ENCODE data around the gene GLRX.
A peak's percentile ranks its signal among the peaks of the same experiment; 100 is the strongest.
"Not testable (repeated sequence)": the region's sequence is repeated elsewhere in the genome, so short reads cannot be mapped to it uniquely, and the experiment has no call there.

GLRX gene

DNA sequence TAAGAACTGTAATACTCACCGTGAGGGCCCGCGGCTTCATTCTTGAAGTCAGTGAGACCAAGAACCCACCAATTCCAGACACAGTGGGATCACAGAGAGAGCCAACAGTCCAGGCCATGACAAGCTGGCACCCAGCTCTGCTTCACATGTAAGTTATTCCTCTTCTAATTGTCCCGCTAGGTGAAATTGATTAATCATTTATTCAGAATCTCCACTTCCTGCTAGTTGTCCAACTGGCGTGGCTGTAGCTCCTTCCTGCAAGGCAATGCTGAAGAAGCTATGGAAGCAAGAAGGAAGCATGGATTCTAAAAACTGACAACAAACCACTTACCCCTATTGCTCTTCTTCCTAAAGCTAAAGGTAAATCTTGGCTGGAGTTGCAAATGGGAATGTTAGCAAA is 30.0 kb upstream of the GLRX start:
- no peak for DNase-seq (ENCODE audit: low read depth)

DNA sequence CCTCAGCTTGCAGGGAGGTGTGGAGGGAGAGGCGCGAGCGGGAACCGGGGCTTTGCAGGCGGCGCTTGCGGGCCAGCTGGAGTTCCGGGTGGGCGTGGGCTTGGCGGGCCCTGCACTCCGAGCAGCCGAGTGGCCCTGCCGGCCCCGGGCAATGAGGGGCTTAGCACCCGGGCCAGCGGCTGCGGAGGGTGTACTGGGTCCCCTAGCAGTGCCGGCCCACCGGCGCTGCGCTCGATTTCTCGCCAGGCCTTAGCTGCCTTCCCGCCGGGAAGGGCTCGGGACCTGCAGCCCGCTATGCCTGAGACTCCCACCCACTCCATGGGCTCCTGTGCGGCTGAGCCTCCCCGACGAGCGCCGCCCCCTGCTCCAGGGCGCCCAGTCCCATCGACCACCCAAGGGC is 28.6 kb upstream of the GLRX start:
- not testable (repeated sequence) for DNase-seq (ENCODE audit: low read depth)

DNA sequence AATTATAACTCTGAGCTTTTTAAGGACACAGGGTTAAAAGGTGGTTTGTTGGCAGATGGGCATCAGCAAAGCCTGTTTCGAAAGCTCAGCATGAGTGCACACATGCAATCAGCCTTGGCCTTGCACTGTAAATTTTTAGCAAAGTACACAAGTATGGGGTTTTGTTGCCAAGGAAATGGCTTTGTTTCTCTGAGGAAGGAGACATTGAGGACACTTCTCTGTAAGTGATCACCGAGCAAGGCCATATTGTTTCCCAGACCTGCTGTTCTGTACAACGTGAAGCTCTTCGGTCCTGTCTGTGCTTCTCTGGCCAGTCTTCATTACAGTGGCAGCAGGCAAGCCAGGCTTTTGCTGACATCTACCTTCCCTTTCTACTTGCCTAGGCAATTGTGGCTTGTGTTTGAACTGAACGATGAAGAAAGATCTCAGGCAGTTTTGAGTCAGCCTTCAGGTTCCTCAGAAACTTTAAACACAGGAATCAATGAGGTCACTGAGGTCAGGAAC is 27.9 kb upstream of the GLRX start:
- peak; percentile 70 for DNase-seq (ENCODE audit: low read depth)

DNA sequence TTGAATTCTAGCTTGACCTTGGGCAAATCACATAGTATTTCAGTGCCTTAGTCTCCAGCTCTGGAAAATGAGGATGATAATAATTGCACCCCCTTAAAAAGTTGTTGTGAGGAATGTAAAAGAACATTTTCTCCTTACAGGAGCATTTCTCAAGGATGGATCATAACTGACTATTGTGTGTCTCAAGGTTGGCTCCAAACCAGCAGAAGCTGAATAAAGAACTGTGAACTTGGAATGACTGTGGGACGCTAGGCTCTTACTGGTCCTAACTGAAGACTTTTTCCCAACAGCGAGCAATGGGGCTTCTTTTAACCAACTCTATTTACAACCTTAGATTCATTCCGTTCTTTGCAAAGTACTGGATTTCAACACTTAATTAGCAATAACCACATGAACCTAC is 26.2 kb upstream of the GLRX start:
- peak; percentile 81 for DNase-seq (ENCODE audit: low read depth)

DNA sequence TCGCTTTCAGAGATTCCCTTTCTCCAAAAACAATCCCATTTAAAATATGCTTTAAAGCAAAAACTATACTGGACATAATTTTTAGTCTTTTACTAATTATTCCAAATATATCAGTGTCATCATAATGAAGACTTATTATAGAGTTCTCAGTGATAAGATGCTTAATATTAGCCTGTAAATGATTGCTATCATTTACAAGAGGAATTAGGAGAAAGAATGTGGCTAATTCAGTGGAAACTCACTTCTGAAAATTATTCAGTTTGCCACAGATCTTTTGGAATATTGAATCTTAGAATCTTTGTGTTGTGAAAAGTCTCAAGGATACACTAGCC is 24.7 kb upstream of the GLRX start:
- no peak for DNase-seq (ENCODE audit: low read depth)

DNA sequence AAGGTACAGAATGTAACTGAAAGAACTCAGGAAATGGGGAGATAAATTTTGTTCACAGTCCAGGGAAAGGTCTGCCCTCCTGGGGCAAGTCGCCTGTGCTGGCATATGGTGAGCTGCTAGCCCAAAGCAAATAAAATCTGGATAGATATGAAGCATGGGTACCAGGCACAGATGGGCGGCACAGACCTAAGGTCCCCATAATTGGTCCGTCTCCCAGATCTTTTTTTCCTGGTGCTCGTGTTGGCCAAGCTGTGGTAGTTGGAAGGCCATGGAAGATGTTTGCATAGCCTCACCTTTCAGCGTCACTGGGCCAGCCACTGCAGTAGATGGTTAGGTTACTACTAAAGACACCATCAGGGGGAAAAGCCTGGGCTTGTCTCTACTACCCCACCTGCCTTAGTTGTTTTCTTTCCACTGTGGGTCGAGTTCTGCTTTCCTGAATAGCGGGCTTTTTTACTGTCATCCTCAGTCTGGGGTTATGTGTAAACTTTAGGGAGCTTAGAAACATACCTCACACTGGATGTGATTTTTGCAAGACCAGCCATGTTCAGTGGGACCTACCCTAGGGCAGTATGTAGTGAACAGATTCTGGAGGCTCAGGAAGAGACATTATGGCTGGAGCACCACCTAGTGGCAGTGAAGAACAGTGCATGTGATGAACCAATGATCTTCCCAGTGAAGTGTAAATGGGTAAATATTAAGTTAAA is 24.2 kb upstream of the GLRX start:
- DNase-seq (ENCODE audit: low read depth), result peak; percentile 70

DNA sequence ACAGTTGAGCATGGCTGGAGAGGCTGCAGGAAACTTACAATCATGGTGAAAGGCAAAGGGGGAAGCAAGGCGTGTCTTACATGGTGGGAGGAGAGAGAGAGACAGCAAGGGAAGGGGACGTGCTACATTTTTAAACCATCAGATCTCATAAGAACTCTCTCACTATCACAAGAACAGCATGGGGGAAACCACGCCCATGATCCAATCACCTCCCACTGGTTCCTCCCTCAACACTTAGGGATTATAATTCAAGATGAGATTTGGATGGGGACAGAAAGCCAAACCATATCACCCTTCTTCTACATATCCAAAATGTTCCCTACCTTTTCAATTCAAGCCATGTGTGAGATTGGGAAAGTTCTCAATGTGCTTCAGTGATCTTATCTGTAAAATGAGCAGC is 22.9 kb upstream of the GLRX start:
- no peak for DNase-seq (ENCODE audit: low read depth)

DNA sequence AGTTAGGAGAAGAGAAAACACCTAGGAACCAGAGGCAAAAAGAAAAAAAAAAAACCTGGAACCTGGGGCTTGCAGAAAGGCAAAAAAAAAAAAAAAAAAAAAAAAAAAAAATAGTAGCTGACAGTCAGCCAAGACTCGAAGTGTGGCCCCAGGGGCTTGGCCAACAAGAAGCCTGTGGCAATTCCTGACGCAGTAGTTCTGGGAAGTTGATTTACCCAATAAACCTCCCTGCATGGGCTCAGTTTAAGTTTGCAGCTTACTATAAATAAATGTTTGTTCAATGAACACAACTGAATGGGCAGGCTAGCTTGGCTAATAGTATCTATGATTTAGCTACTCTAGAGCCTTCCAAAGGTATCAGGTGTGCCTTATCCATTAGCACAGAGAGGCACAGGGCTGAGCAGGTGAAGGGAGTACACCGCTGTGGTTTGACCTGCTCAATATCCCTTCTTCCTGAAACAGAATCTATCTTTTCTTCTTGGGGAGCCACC is 21.3 kb upstream of the GLRX start:
- DNase-seq (ENCODE audit: low read depth), result peak; percentile 79

DNA sequence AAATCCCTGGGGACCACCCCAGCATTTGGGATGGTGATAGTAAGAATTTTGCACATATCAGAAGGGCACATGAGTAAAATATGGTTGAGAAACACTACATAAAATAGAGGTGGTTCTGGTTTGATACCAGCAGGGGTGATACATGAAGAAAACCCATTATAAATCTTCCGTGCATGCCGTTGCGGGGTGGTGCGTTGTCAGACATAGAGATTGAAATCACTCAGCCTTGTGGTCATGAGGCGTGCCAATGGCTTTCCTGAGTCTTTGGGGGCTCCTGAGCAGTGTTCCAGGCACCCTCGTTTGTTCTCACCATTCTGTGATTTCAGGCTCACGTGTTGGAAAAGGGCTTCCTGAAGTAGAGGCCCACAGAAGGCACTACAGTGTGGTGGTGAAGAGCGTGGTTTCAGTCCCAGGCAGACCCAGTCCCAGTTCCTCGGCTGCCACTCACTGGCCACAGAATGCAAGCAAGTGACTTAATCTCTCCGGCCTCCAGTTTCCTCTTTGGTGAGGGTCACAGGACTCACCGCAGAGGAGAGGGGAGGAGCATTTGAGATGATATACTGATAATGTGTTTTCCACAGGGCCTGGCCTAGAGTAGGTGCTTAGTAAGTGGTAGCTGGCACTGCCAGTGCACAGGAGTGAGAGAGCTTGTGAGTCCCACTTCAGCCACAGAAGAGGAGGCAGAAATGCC is 20.5 kb upstream of the GLRX start:
- peak; percentile 95 for DNase-seq (ENCODE audit: low read depth)

DNA sequence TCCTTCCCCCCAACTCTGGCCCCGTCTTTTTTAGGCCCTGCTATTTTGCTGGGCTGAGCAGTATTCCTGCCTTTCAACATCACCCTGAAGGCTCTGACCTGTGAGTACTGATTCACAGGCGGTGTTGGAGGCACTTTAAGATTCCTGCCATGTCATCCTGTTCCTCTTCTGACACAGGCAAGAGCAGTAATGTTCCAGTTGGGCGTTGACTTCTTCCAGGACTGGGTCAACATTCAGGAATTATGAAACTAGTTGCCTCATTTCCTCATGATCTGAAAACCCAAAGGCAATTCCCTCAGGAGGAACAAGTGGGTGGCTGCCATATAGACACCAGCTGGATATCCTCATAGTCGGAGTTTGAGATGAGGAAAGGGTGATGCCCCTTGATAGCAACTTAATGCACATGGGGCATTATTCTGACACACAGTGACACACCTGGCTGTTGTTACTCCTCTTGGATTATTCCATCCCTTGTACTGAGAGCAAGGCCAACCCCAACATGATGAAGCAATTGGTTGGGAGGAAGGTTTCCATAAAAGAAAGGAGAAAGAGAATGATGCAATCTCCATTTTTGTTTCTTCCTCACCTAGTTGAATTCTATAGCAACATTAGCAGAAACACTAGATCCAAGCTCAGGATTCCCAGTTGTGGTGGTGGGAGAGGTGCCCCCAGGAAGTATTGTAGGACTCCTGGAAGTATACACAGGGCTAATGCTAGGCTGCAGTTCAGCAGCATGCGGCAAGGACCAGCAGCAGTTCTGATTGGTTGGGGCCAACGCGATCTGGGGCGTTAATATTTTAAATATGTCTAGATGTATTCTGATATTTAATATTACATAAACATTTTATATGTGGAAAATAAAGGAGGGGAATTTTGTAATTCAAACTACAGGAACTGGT is 19.6 kb upstream of the GLRX start:
- DNase-seq (ENCODE audit: low read depth), result peak; percentile 90

DNA sequence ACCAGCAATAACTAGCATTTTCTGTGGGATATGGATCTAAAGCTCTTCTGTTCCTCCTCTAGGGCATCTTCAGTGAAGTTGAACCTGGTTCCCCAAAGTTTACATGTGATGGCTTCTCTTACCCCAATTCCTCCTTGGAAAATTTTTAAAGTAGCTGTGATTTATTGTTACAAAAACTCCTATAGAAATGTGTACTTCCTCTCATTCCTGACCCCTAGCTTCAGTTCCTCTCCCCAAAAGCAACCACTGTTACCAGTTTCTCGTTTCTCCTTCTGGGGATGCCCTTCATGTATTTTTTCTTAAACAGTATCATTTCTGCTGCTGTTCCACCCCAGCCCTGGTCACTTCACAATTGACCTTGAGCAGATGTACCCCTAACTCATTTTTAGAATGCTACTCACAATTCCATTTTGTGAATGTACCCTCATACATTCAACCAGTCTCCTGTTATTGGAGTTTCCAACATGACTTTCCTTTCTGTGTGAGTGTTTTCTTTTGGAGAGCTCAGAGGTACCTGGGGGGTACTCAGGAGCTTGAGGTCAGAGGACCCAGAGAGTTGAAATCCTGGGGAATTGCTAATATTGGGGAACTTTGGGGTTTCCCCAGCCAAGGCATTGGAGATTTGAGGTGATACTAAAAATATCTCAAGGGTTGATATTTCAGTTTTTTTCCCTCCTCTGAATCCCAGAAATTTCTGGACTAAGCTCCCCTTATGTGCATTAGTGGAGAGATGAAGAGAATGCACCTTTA is 18.6 kb upstream of the GLRX start:
- no peak for DNase-seq (ENCODE audit: low read depth)

DNA sequence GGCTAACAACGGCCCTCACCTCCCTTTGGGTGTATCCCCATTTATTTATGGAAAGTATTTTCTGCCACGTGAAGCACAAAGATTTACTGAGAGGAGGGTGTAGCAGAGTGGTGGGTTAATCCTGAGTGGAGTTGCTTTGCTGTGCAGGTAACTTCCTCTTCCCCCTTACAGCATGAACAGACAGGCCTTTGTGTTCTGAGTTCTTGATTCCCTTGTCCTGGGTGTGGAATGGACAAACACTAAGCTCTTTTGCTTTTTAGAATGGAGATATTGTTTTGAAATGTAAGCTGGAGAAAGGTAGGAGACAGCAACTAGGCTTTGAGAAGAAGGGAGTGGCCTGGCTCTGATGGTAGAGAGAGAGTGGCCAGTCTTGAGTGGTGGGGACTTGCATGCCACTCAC is 17.1 kb upstream of the GLRX start:
- no peak for DNase-seq (ENCODE audit: low read depth)

DNA sequence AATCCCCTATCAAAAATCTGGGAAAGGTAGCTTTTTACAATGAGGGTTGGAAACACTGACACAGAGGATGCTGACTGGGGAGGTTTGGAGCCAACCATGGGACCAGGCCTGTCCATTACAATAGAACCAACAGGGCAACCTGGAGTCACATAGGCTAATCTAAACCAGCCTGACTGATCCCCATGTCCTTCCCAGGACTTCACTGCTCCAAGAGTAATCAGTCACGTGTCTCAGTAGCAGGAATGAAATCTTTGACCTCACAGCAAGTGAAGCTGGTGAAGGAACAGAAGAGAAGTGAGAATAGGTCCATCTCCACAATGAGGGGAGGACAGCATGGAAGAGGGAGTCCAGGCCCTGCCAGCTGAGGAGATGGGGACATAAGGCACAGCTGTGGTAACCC is 16.0 kb upstream of the GLRX start:
- DNase-seq (ENCODE audit: low read depth), result no peak

DNA sequence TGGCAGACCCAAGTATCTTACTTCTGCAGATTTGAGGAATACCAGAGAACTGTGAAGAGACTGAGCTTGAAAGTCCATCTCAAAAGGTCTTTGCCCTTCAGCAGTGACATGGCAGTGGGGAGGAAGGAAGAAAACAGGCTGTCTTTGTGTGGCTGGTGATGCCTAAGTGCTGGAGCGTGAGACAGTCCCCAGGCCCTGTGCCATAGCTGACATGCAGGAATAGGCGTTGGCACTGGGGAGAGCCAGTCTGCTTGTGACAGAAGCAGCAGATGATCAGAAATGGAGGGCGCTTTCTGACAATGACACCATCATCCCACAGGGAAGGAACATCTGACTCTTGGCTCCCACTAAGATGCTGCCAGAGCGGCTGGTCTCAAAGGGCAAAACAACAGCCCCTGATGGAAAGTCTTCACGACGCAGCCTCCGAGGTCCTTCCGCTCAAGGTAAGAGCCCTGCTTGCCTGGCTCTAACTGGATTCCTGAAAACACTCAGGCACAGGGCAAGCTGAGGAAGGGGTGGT is 15.5 kb upstream of the GLRX start:
- no peak for DNase-seq (ENCODE audit: low read depth)

DNA sequence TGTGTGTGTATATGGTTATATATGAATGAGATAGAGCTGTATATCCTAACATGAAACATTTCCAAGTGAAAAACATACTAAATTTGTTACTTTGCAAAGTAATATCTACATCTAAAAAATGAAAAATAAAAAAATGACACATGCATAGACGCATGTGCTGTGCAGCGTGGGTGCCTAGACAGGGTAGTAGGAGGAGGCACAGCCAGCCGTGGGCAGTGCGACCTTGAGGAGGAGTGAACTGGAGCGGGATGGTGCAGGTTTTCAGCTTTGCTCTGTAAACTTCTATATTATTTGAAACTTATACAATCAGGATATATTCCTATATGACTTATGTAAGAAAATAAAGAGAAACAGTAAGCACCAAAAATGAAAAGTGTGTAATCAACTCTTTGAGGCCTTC is 15.0 kb upstream of the GLRX start:
- DNase-seq (ENCODE audit: low read depth), result no peak

DNA sequence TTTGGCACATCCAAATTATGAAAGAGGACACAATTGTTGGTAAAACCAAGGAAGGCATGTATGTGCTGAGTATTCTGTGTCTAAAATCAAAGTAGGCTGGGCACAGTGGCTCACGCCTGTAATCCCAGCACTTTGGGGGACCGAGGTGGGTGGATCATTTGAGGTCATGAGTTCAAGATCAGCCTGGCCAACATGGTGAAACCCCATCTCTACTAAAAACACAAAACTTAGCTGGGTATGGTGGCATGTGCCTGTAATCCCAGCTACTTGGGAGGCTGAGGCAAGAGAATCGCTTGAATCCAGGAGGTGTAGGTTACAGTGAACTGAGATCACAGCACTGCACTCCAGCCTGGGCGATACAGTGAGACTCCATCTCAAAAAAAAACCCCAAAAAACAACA is 14.4 kb upstream of the GLRX start:
- DNase-seq (ENCODE audit: low read depth), result not testable (repeated sequence)

DNA sequence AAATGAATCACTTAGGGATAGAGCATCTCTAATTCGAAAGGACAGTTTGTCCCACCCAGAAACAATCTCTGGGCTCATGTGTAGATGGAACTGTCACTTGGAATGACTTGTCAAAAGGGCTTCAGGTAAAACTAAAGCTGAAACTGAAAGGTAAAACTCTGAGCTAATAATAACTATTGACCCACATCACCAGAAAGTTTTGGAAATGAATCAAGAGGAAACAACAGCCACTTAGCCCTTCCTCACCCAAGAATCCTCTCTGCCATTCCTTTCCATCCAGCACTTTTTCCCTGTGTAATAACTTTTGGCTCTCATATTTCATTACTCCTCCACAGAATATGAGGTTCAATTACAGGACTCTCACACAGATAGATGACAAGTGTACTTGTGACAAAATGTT is 14.0 kb upstream of the GLRX start:
- DNase-seq (ENCODE audit: low read depth), result no peak

DNA sequence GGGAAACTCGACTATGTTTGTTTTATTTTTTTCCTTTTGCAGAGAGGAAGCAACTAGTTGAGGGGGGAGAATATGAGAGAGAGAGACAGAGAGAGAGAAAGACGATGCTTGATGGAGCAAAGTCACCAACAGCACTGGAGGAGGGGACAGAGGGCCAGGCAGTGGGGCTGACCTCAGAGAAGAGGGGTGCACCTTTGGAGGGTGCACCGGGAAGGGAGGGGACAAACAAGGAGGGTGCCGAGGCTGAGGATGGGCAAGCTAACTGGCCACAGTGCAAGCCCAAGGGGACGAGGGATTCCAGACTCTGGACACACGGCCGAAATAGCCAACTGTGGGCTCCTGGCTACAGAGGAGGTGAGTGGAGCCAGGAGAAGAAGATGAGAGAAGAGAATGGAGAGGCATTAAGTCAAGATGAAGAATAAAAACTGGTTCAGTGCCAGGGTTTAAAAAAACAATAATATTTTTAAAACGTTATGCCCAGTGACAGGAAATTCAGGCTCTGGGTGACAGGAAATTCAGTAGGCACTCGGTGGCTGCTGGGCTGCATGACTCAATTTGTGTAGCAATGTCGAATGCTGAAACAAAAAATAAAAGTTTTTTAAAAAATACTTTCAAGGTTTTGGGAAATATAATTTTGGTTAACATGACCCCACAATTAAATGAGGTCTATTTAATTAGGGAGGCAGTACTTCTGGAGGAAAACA is 13.3 kb upstream of the GLRX start:
- DNase-seq (ENCODE audit: low read depth), result no peak

DNA sequence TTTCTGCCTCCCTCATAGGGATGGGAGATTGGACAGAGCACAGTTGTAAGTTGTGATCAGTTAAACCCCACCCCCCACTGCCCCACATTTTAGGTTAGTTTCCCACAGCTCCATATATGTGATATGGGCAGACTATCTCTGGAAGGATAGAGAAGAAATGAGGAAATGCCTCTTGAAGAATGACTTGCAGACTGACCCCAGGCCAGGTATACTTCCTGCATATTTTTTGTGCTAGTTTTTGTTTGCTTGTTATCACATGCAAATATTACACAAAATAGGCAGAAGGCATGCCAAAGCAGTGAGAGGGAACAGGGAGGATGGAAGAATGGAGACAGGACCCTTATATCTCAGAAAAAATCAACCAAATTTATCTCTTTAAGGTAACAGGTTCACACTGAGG is 10.1 kb upstream of the GLRX start:
- no peak for DNase-seq (ENCODE audit: low read depth)

DNA sequence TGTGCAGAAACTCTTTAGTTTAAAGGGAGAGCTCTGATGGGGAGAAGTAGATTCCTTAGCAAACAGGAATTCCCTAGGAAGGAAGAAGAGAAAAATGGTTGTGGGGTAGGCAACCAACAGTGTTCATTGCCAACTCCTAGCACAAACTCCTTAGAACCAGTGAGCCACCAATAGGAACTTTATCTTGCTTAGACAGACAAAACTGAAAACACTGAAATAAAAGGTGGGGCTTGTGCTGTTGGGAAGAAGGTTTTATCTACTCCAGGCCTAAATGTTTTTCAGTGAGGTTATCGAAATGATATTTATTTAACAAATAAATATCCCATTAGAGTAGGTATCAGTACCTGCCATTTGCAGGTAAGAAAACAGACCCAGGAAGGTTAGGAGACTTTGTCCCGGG is 7.7 kb upstream of the GLRX start:
- DNase-seq (ENCODE audit: low read depth), result no peak

DNA sequence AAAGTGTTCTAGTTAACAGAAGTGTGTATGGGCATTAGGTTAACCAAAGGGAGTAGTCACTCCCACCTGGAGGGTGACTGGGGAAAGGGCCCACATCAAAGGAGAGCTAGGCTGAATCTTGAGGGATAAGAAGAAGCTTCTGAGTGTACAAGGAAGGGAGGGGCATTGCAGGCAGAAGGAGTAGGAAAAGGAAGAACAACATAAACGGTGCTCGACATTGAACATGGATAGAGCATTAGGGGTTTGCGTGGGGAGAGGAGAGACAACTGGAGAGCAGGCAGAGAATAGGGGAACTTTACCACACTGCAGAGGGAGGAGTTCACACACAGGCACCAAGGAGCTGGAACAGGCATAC is 5.3 kb upstream of the GLRX start:
- no peak for DNase-seq (ENCODE audit: low read depth)

All from amniotic epithelial cell (primary cell).